Gastrocnemius medialis (tissue), 4 donors: ENCODE data around the gene BSPRY. TPM values are rescaled to one million over a fixed set of nuclear protein-coding genes. Genes with fewer than 3 reads are reported as not detected.
"Not testable (repeated sequence)": the region's sequence is repeated elsewhere in the genome, so short reads cannot be mapped to it uniquely, and the experiment has no call there.

Source experiments
- ATAC-seq, 2 donors: fragments of 150-250 bp; one replicate each; pipeline ENCODE4 v1.9.1; 2016
- DNase-seq, 2 donors: peaks; one replicate each; pipeline ENCODE4 v3.0.0-alpha.2; 2019
- H3K27ac ChIP-seq, 4 donors: fragments of 200-600 bp; sonication (generic); 1 replicate in 1 of 4; 2 replicates in 3 of 4; pipeline ENCODE4 v1.5.1; 2016 to 2018; ENCODE audit warnings: mild to moderate bottlenecking in 2 of 4, moderate library complexity in 1 of 4
- H3K27me3 ChIP-seq, 3 donors: fragments of 200-600 bp; sonication (generic) in 2 of 3; 1 replicate in 1 of 3; 2 replicates in 2 of 3; pipeline versions ENCODE4 v1.5.1 to v1.6.0; 2016 to 2019; ENCODE audit warnings: mild to moderate bottlenecking in 1 of 3, moderate library complexity in 1 of 3
- H3K36me3 ChIP-seq, 2 donors: fragments of 200-600 bp; sonication (generic) in 1 of 2; one replicate each; pipeline ENCODE4 v1.5.1; 2017 to 2018
- H3K4me1 ChIP-seq, 2 donors: fragments of 200-600 bp; sonication (generic) in 1 of 2; one replicate each; pipeline ENCODE4 v1.5.1; 2016 to 2017; ENCODE audit warnings: mild to moderate bottlenecking in 2 of 2
- H3K4me3 ChIP-seq, 4 donors: fragments of 200-600 bp; sonication (generic) in 3 of 4; 1 replicate in 1 of 4; 2 replicates in 3 of 4; pipeline ENCODE4 v1.5.1; 2016 to 2019; ENCODE audit warnings: mild to moderate bottlenecking in 2 of 4
- H3K9me3 ChIP-seq, 3 donors: fragments of 200-600 bp; sonication (generic) in 2 of 3; 1 replicate in 1 of 3; 2 replicates in 2 of 3; pipeline ENCODE4 v1.5.1; 2016 to 2019
- CTCF ChIP-seq, 5 experiments: fragments of 450-650 bp in 3 of 5; fragments of 200-600 bp in 2 of 5; sonication (generic) in 2 of 5; IDR thresholded peaks in 4 of 5; conservative IDR thresholded peaks in 1 of 5; 1 replicate in 4 of 5; 2 replicates in 1 of 5; pipeline ENCODE4 v1.5.1; 2016 to 2019; ENCODE audit warnings: antibody characterized with exemption in 5 of 5, mild to moderate bottlenecking in 3 of 5, moderate library complexity in 3 of 5
- POLR2A ChIP-seq, 2 donors: fragments of 450-650 bp; IDR thresholded peaks; one replicate each; pipeline ENCODE4 v1.6.1; 2017; ENCODE audit warnings: antibody characterized with exemption in 2 of 2, mild to moderate bottlenecking in 2 of 2, moderate library complexity in 2 of 2
- in situ Hi-C, 4 donors: fragments of 200-750 bp; cut with MboI; loops; one replicate each; pipeline versions ENCODE4 v1.15.0 to v1.8.0; 2017; ENCODE audit warnings: low sequenced_read_pairs in 4 of 4
- intact Hi-C: fragments of 100-400 bp; cut with DNase I; formaldehyde crosslinking; loops from one replicate; pipeline ENCODE4 v1.15.1; 2023; ENCODE audit warnings: low total_unique reads
- total RNA-seq, 4 donors: library from RNA; depleted of rRNA; stranded (reverse); fragments of >200 nt; gene quantifications; one replicate each; pipeline versions ENCODE4 v1.1.0 to v1.2.3, GENCODE V29; 2016

BSPRY gene
- total RNA-seq, 4 donors from 2014 or later, result 0.12 TPM; not detected in 3

GRCh38 chr9:113401027-113401792 lies 51.9 kb downstream of the BSPRY start, which contains the start of gene ALAD:
TSS of gene ALAD (minus strand) at chr9:113401284. CDS start at chr9:113393559, 7,725 bp downstream.
- peaks cover 20 to 26% of the 10 kb centered on the region in 2 donors for H3K4me1 ChIP-seq
- H3K27ac ChIP-seq, result peak within 1 kb of the TSS; percentile 70 to 86 (median 80)

GRCh38 chr9:113403646-113404045 lies 54.3 kb downstream of the BSPRY start:
- ATAC-seq (no peak), DNase-seq (no peak)
- in situ Hi-C loops (loop anchor here in 2 of 4 donors (10.0 kb wide), 1 partner anchor 129 kb away; the partner anchor contains the start of genes CDC26 (in 2 of the 2) and PRPF4 (in 2 of the 2)), intact Hi-C loops (loop anchor here (5.0 kb wide), 1 partner anchor 61 kb away; the partner anchor contains the start of gene WDR31)
- H3K27me3 ChIP-seq, result no peaks in the 10 kb centered on the region
- no peak overlapping the region for H3K27ac ChIP-seq
- H3K9me3 ChIP-seq, result no peaks in the 10 kb centered on the region
- H3K4me3 ChIP-seq, result no peak overlapping the region
- peaks cover 25 to 32% of the 10 kb centered on the region in 2 donors for H3K4me1 ChIP-seq
- no peak for TF ChIP-seq POLR2A (IDR thresholded peaks at IDR 0.05)
- TF ChIP-seq CTCF (IDR thresholded peaks at IDR 0.05 in 4 of 5, conservative IDR thresholded peaks at IDR 0.05 in 1 of 5), result no peak
- H3K36me3 ChIP-seq, result peaks cover 0 to 8% of the 10 kb centered on the region in 2 donors

More at GRCh38 chr9:113401027-113401792, 51.9 kb downstream of the BSPRY start, which contains the start of gene ALAD:
- TF ChIP-seq CTCF (IDR thresholded peaks at IDR 0.05 in 4 of 5, conservative IDR thresholded peaks at IDR 0.05 in 1 of 5) (peak; percentile 92 to 97 (median 94)), POLR2A (IDR thresholded peaks at IDR 0.05) (peak; percentile 27 to 38)
- DNase-seq (peak; percentile 96 to 99), ATAC-seq (peak; percentile 95 to 98)
- no peaks in the 10 kb centered on the region for H3K36me3 ChIP-seq
- H3K4me3 ChIP-seq, result peak within 1 kb of the TSS; percentile 86 to 98 (median 90)
- intact Hi-C loops (loop anchor here (1.0 to 5.0 kb wide), 4 partner anchors 9 to 257 kb away; partner anchors contain the start of genes C9orf43, CDC26, POLE3 and PRPF4), in situ Hi-C loops (loop anchor here in 2 of 4 donors (10.0 kb wide), 1 partner anchor 126 kb away; the partner anchor contains the start of genes CDC26 (in 2 of the 2) and PRPF4 (in 2 of the 2))
- no peaks in the 10 kb centered on the region for H3K9me3 ChIP-seq
- H3K27me3 ChIP-seq, result no peaks in the 10 kb centered on the region

GRCh38 chr9:113406353-113406752 lies 57.0 kb downstream of the BSPRY start:
- H3K4me1 ChIP-seq, result peaks cover 19 to 24% of the 10 kb centered on the region in 2 donors
- H3K27me3 ChIP-seq, H3K9me3 ChIP-seq, DNase-seq, H3K4me3 ChIP-seq, ATAC-seq: not testable (repeated sequence)
- intact Hi-C loops, result loop anchor here (5.0 kb wide), 1 partner anchor 184 kb away; the partner anchor contains the start of genes FKBP15 and SLC31A1
- peak overlapping the region in 2 of 4 donors; percentile 17 to 36 for H3K27ac ChIP-seq
- in situ Hi-C loops, result loop anchor here in 3 of 4 donors (5.0 to 10.0 kb wide), 2 partner anchors 132 to 134 kb away; partner anchors contain the start of genes CDC26 (in 2 of the 3) and PRPF4 (in 2 of the 3)
- H3K36me3 ChIP-seq, result peaks cover 0 to 11% of the 10 kb centered on the region in 2 donors

GRCh38 chr9:113406873-113407511 lies 57.7 kb downstream of the BSPRY start:
- intact Hi-C loops, result loop anchor here (5.0 kb wide), 1 partner anchor 185 kb away; the partner anchor contains the start of genes FKBP15 and SLC31A1
- H3K27me3 ChIP-seq, H3K4me3 ChIP-seq, ATAC-seq, H3K9me3 ChIP-seq: not testable (repeated sequence)
- TF ChIP-seq CTCF (IDR thresholded peaks at IDR 0.05 in 4 of 5, conservative IDR thresholded peaks at IDR 0.05 in 1 of 5), result peak; percentile 45 to 71 (median 59)
- H3K36me3 ChIP-seq, result peaks cover 0 to 11% of the 10 kb centered on the region in 2 donors
- H3K27ac ChIP-seq, result peak overlapping the region in 2 of 4 donors; percentile 17 to 36
- peaks cover 14 to 22% of the 10 kb centered on the region in 2 donors for H3K4me1 ChIP-seq
- DNase-seq, result peak in 1 of 2 donors; percentile 47
- in situ Hi-C loops, result loop anchor here in 3 of 4 donors (5.0 to 10.0 kb wide), 2 partner anchors 132 to 135 kb away; partner anchors contain the start of genes CDC26 (in 2 of the 3) and PRPF4 (in 2 of the 3)
